HG03175 (cell line): ENCODE measurements around the gene PTPMT1.

ENCODE experiments used
- ATAC-seq: cut with Tn5 transposase; IDR thresholded peaks from one replicate; pipeline ENCODE4 v1.9.1; 2021; ENCODE audit warnings: mild to moderate bottlenecking, moderate library complexity; ENCODE audit not compliant: unreplicated experiment

PTPMT1 gene

DNA sequence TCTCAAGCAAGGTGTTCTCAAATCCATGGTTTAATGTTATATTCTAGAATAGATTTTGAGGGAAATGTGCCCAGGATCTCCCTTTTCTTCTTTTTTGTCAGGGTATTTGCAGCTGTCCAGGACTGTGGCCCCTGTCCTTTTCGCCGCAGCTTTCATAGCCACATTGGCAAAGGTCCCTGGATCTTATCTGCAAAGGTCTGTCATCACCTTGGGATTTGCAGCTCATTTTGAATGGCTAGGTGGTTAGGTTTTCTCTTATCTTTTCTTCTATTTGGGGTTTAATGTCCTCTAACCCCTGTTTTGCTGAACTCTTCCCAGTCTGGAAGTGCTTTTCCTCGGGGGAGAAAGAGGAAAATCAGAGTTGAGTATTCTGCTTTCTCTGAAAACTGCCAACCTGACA, 40.5 kb downstream of the PTPMT1 start:
- ATAC-seq = no peak

DNA sequence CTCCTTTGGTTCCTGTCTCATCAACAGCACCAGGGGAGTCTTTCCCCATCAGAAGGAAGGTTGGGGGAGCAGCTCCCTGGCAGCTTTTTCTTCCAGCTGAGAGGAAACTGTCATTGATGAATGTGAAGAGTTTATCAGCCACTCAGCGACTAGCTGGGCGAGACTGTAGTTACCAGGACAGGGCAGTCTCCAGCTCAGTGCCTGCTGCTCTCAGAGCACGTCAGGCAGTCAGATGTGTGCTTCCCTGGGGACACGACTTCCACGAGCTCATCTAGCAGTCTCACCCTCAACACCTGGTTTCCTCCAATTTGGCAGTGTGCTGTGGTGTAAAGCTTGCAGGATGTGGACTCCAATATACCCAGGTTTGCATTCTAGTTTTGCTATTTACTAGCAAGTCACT, 41.3 kb downstream of the PTPMT1 start:
- ATAC-seq = no peak

DNA sequence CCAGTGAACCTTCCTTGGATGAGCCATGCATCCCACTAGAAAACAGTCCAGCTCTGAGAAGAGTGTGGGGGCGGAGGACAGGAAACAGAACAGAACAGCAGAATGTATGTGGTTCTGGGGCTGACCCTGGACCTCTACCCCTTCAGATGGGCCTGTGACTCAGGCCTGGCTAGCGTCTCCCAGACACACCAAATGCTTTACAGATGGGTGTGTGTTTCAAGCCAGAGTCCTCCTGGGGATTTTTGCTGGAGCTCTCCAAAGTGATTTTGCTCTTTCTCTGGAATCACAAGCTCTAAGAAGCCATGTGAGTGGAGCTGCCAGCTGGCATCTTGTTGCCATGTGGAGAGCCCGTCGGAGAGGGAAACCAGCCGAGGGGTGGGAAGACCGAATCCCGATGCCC, 42.0 kb downstream of the PTPMT1 start:
- ATAC-seq = no peak

DNA sequence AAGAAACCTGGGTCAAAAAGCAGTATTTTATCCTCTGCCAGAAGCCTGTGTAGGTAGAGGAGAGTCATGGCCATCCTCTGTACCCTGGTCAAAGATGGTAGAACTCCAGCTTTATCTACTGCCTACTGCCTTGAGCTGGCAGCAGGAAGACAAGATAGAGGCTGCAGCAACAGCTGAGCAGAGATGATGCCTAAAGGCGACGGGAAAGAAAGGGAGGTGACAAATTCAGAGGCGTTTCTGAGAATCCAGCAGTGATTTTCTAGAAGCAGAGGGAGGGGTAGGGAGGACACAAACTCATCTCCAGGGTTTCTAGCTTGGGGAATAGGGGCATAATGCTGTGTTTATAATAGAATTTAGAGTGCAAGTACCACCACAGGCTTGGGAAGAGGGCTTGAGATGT, 44.3 kb downstream of the PTPMT1 start:
- ATAC-seq = no peak

DNA sequence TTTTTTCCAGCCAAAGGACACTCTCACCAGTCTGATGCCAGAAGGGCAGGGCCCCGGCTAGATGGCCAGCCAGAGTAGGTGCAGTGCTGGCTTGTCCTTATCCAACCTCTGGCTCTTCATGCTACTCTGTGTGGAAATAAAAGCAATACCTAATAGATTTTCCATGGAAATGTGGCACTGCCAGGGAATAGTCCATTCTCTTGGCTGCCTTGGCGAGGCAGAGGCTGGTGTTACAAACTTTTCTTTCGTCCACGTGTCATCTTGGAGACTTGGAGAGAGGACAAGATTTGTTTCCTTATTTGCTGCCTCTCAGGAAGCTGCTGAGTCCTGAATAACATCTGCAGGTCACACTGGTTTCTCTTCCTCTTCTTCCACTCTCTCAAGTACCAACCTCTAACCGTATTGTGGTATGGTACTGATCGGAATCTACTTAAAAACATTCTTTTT, 46.0 kb downstream of the PTPMT1 start:
- ATAC-seq = peak; percentile 74

DNA sequence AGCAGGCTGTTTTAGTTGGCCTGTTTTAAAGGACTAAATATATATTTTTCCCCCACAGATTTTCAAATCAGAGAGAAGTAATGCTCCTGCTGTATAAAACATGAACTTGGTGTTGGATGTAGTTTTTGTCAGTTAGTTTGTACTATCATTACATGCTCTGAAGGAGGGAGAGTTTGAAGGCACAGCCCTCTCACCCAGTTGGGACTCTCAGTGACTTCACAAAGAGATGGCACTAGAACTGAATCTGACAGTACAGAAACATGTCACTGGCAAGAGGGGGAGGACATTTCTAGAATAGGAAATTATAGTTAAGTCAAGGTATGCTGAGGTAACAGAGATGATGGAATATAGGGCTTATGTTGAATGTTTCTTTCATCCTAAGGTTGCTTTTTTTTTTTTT, 49.9 kb downstream of the PTPMT1 start:
- no peak for ATAC-seq

DNA sequence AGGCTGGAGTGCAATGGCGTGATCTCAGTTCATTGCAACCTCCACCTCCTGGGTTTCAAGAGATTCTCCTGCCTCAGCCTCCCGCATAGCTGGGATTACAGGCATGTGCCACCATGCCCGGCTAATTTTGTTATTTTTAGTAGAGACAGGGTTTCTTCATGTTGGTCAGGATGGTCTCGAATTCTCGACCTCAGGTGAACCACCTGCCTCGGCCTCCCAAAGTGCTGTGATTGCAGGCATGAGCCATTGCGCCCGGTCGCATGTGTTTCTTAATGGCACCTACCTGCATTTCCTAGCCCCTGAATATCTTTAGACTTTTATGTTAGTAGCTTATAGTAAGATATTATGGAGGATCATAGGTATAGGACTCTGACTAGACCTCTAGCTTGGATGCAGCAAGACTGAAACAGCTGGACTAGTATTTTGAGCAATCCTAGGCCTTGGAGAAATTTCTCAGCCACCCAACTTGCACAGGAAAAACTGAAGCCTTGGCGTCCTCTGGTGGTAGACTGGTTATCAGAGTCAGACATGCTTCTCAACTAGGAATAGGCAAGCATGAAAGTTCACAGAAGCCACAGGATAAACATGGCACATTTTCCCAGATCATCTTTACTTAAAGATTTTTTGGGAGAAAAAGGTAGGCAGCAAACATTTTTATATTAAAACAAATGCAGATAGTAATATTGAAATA, 51.5 kb downstream of the PTPMT1 start:
- ATAC-seq = no peak

DNA sequence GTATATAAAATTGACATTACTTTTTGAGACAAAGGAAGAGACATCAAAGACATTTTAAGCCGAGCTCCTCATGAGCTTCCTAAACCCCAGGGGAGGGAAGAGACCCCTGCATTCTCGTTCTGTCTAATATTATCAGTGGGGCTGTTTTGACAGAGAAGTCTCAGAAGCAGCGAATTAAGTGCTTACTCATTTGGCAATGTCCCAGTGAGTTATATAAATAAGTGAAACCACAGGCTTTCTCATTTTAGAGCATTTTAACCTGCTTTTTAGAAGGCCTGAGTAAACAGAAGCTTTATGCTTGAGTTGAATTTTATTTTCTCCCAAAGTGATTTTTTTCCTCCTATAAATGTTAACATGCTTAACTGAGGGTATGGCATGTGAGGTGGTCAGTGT, 52.0 kb downstream of the PTPMT1 start:
- no peak for ATAC-seq

DNA sequence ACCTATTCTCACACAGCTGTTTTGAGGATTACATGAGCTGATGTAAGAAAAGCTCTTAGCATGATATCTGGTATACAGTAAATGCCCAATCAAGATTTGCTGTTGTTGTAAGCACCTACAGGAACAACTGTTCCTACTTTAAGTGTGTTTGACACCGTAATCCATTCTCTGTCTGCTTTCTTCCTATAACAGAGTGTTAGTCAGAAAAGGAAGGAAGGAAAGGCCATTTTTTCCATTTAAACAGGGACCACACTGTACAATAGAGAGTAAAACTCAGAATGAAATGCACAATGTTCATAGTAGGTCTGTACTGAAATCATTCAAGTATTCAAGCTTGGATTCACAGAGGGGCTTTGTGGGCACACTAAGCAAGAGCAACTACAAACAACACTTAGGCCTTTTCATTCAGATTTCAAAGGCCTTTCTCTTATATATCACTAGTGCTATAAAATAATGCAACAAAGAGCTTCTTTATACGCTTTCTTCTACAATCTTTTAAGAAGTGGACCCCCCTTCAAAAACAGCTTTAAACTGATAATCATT, 55.5 kb downstream of the PTPMT1 start:
- ATAC-seq = no peak
